ENCODE results near the gene HMGB4.

DNA sequence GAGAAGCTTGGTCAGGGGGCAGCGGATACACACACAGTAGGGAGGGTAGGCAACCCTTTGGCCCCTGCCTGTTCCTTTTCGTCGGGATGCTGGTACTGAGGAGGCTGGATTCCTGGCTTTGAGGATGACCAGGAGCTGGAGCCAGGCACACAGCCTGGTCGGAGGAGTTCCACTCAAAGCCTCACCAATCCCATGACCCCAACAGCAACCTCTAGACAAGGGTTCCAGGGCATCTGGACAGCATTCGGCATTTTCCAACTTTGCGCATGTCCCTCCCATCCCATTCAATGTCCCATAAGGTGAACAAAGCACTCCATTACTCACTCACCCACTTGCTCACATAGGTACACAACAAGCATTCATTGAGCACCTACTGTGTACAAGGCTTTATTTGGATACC lies 42.6 kb upstream of the HMGB4 start:
- TF ChIP-seq, protein P1, sequence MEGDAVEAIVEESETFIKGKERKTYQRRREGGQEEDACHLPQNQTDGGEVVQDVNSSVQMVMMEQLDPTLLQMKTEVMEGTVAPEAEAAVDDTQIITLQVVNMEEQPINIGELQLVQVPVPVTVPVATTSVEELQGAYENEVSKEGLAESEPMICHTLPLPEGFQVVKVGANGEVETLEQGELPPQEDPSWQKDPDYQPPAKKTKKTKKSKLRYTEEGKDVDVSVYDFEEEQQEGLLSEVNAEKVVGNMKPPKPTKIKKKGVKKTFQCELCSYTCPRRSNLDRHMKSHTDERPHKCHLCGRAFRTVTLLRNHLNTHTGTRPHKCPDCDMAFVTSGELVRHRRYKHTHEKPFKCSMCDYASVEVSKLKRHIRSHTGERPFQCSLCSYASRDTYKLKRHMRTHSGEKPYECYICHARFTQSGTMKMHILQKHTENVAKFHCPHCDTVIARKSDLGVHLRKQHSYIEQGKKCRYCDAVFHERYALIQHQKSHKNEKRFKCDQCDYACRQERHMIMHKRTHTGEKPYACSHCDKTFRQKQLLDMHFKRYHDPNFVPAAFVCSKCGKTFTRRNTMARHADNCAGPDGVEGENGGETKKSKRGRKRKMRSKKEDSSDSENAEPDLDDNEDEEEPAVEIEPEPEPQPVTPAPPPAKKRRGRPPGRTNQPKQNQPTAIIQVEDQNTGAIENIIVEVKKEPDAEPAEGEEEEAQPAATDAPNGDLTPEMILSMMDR (IDR thresholded peaks at IDR 0.05; ENCODE audit: low read length), result no peak
- TF ChIP-seq EZH2phosphoT487 (IDR thresholded peaks at IDR 0.05; ENCODE audit: low read length), result no peak
- TF ChIP-seq EZH2 (optimal IDR thresholded peaks at IDR 0.05; ENCODE audit: low read depth, low read length), result no peak
